HL-60/S4 treated with phorbol 12-myristate 13-acetate at 8.2 ng/mL for 4 days and 3 days (cell line): ENCODE results near the gene TNIK.
"Not testable (repeated sequence)": the region's sequence is repeated elsewhere in the genome, so short reads cannot be mapped to it uniquely, and the experiment has no call there.

Experiments
- in situ Hi-C: fragments of 300-500 bp; cut with MboI; formaldehyde crosslinking; loops from 2 replicates; pipeline ENCODE4 v1.15.0; 2022; ENCODE audit warnings: low sequenced_read_pairs

TNIK gene

GRCh38 chr3:171290680-171291079 lies 169.5 kb downstream of the TNIK start:
- in situ Hi-C loops: no loop called here

GRCh38 chr3:171289291-171289690 lies 170.9 kb downstream of the TNIK start:
- in situ Hi-C loops: no loop called here

- in situ Hi-C loops: not testable (repeated sequence)
Observed at GRCh38 chr3:171287761-171288160, 172.4 kb downstream of the TNIK start.

GRCh38 chr3:171286580-171287249 lies 173.5 kb downstream of the TNIK start:
- in situ Hi-C loops: no loop called here

GRCh38 chr3:171285287-171285686 lies 174.9 kb downstream of the TNIK start:
- in situ Hi-C loops: no loop called here

GRCh38 chr3:171284308-171285075 lies 175.7 kb downstream of the TNIK start:
- in situ Hi-C loops: no loop called here

- in situ Hi-C loops: no loop called here
Observed at GRCh38 chr3:171283848-171284222, 176.4 kb downstream of the TNIK start.

GRCh38 chr3:171283183-171283847 lies 176.9 kb downstream of the TNIK start:
- in situ Hi-C loops: no loop called here

GRCh38 chr3:171282041-171282440 lies 178.2 kb downstream of the TNIK start:
- in situ Hi-C loops: no loop called here

GRCh38 chr3:171281256-171281992 lies 178.8 kb downstream of the TNIK start:
- in situ Hi-C loops: no loop called here

GRCh38 chr3:171279972-171280371 lies 180.2 kb downstream of the TNIK start:
- in situ Hi-C loops: no loop called here

GRCh38 chr3:171278299-171278590 lies 182.0 kb downstream of the TNIK start:
- in situ Hi-C loops: no loop called here

GRCh38 chr3:171277456-171278298 lies 182.5 kb downstream of the TNIK start:
- in situ Hi-C loops: no loop called here

- in situ Hi-C loops: no loop called here
Observed at GRCh38 chr3:171276923-171277322, 183.3 kb downstream of the TNIK start.

- in situ Hi-C loops: no loop called here
Observed at GRCh38 chr3:171274222-171274621, 186.0 kb downstream of the TNIK start.

GRCh38 chr3:171270541-171270940 lies 189.7 kb downstream of the TNIK start:
- in situ Hi-C loops: no loop called here

- in situ Hi-C loops: no loop called here
Observed at GRCh38 chr3:171269542-171269941, 190.7 kb downstream of the TNIK start.

- in situ Hi-C loops: no loop called here
Observed at GRCh38 chr3:171268677-171269076, 191.5 kb downstream of the TNIK start.

GRCh38 chr3:171267104-171267503 lies 193.1 kb downstream of the TNIK start:
- in situ Hi-C loops: no loop called here

GRCh38 chr3:171266740-171267073 lies 193.5 kb downstream of the TNIK start:
- in situ Hi-C loops: no loop called here
